Muscle of leg (tissue), 11 donors: ENCODE measurements around the gene NANP. TPM values are rescaled to one million over a fixed set of nuclear protein-coding genes. Genes with fewer than 3 reads are reported as not detected.
"Not testable (repeated sequence)": the region's sequence is repeated elsewhere in the genome, so short reads cannot be mapped to it uniquely, and the experiment has no call there.

Experiments used
- DNase-seq: peaks from one replicate; pipeline ENCODE4 v3.0.0; 2013
- H3K27ac ChIP-seq: one replicate; pipeline ENCODE4 v1.5.1; 2013; ENCODE audit warnings: mild to moderate bottlenecking, low read length, control low read depth
- H3K27me3 ChIP-seq: one replicate; pipeline ENCODE4 v1.6.1; 2013; ENCODE audit warnings: low read length; ENCODE audit not compliant: control insufficient read depth, insufficient read depth
- H3K36me3 ChIP-seq: one replicate; pipeline ENCODE4 v1.6.1; 2013; ENCODE audit warnings: low read length; ENCODE audit not compliant: control insufficient read depth, insufficient read depth
- H3K4me1 ChIP-seq: one replicate; pipeline ENCODE4 v1.6.1; 2013; ENCODE audit warnings: low read length; ENCODE audit not compliant: control insufficient read depth, insufficient read depth
- H3K4me3 ChIP-seq: one replicate; pipeline ENCODE4 v1.5.1; 2013; ENCODE audit warnings: low read length, control low read depth
- H3K9me3 ChIP-seq: replicated peaks from 2 replicates; pipeline ENCODE4 v1.6.1; 2013; ENCODE audit warnings: low read depth, low read length; ENCODE audit not compliant: control insufficient read depth
- WGBS: methylation state at CpG from one replicate; pipeline ENCODE4 v1.1.5; 2013; ENCODE audit warnings: missing lambda C conversion rate; ENCODE audit not compliant: insufficient coverage; 5-methylcytosine and 5-hydroxymethylcytosine counted together
- polyA plus RNA-seq, 8 donors: library from polyadenylated mRNA; unstranded; fragments of 120-200 nt; gene quantifications; one replicate each; pipeline versions ENCODE4 v1.2.1 to v1.2.3, GENCODE V29; 2013; ENCODE audit warnings: inconsistent platforms in 1 of 8, low replicate concordance in 1 of 8; ENCODE audit not compliant: insufficient read length in 8 of 8, insufficient read depth in 1 of 8
- total RNA-seq: library from RNA; stranded (reverse); fragments of 120-200 nt; gene quantifications from one replicate; pipeline ENCODE4 v1.2.4, GENCODE V29; 2013

The NANP gene
- total and polyA plus RNA-seq, 9 donors, result 2.7 to 4.4 (median 3.7) TPM

GRCh38 chr20:25588491-25588890 lies 35.3 kb downstream of the NANP start:
- WGBS, result 95% methylated on average over 5 of the region's 7 CpGs
- DNase-seq, result no peak
- Histone ChIP-seq H3K27ac (no peak overlapping the region), H3K27me3 (no peaks in the 10 kb centered on the region), H3K36me3 (no peaks in the 10 kb centered on the region), H3K4me3 (no peak overlapping the region), H3K9me3 (no peaks in the 10 kb centered on the region), H3K4me1 (peaks cover 12% of the 10 kb centered on the region)

DNA sequence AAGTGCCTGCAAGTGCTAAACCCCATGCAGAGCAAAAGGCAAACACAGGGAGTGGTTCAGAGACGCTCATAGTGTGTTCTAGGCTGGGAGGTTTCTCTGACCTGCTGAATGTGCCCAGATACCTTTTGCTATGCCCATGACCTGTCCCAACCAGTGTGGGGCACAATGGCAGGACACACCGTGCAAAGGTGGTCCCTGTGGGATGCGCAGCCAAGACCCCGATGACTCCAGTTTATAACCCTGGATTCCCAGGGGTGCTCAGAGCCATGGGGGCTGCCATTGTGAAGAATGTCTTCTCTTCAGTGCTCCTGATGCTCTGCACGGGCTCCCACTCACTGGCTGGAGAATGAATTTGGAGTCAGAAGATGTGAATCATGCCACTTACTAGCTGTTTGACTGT lies 36.3 kb downstream of the NANP start:
- no peak for DNase-seq
- Histone ChIP-seq H3K9me3 (no peaks in the 10 kb centered on the region), H3K4me1 (peaks cover 9% of the 10 kb centered on the region), H3K36me3 (no peaks in the 10 kb centered on the region), H3K27ac (no peak overlapping the region), H3K27me3 (no peaks in the 10 kb centered on the region), H3K4me3 (no peak overlapping the region)
- 89% methylated on average over 4 of the region's 5 CpGs for WGBS

GRCh38 chr20:25586877-25587276 lies 36.9 kb downstream of the NANP start:
- no peak for DNase-seq
- no peaks in the 10 kb centered on the region for H3K27me3 ChIP-seq
- 79% methylated on average over 7 of the region's 11 CpGs for WGBS

GRCh38 chr20:25584905-25585704 lies 38.7 kb downstream of the NANP start, which contains the start of gene NINL:
Gene NINL (minus strand): TSS chr20:25585531. CDS start chr20:25526587, 58,944 bp downstream.
- H3K4me1 ChIP-seq, result peaks cover 8% of the 10 kb centered on the region
- H3K4me3 ChIP-seq, result peak within 1 kb of the TSS; percentile 59
- peaks cover 4% of the 10 kb centered on the region for H3K36me3 ChIP-seq
- H3K9me3 ChIP-seq, result no peaks in the 10 kb centered on the region
- H3K27me3 ChIP-seq, result no peaks in the 10 kb centered on the region
- under 1% methylated on average over 98 of the region's 108 CpGs for WGBS
- H3K27ac ChIP-seq, result peak within 1 kb of the TSS; percentile 75
- peak; percentile 84 for DNase-seq

More at GRCh38 chr20:25586877-25587276, 36.9 kb downstream of the NANP start:
- H3K9me3 ChIP-seq, result no peaks in the 10 kb centered on the region
- H3K36me3 ChIP-seq, result no peaks in the 10 kb centered on the region
- H3K4me3 ChIP-seq, result no peak overlapping the region
- no peak overlapping the region for H3K27ac ChIP-seq
- H3K4me1 ChIP-seq, result peaks cover 8% of the 10 kb centered on the region

DNA sequence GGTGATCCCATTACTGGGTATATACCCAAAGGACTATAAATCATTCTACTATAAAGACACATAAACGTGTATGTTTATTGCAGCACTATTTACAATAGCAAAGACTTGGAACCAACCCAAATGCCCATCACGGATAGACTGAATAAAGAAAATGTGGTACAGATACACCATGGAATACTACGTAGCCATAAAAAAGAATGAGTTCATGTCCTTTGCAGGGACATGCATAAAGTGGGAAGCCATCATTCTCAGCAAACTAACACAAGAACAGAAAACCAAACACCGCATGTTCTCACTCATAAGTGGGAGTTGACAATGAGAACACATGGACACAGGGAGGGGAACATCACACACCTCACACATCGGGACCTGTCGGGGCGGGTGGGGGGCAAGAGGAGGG lies 40.2 kb downstream of the NANP start:
- H3K27me3 ChIP-seq, H3K27ac ChIP-seq, DNase-seq, H3K4me3 ChIP-seq, H3K9me3 ChIP-seq: not testable (repeated sequence)
- Histone ChIP-seq H3K36me3 (peaks cover 12% of the 10 kb centered on the region), H3K4me1 (peaks cover 13% of the 10 kb centered on the region)
- no CpG with 5 or more reads among the region's 7 CpGs for WGBS

DNA sequence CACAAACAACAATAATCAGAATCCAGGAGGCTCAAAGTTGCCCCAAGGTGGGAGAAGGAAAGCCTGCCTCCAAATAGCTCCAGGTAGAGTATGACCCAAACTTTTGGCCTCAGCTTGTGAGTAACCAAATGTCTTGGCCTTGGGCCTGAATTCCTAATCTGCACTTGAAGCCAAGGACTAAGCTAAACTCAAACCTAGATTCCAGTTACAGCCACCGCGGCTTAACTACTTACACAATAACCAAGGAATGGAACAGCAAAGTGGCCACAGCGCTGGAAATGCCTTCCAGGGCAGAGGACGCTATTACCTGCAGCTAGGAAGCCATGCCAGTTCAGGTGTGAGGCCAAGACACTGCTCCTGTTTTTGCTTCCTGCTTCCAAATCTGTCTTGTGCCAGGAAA lies 43.1 kb downstream of the NANP start:
- H3K9me3 ChIP-seq, result no peaks in the 10 kb centered on the region
- DNase-seq, result no peak
- no peak overlapping the region for H3K27ac ChIP-seq
- WGBS, result 74% methylated on average over 2 of the region's 4 CpGs
- peaks cover 13% of the 10 kb centered on the region for H3K4me1 ChIP-seq
- H3K27me3 ChIP-seq, result no peaks in the 10 kb centered on the region
- H3K4me3 ChIP-seq, result no peak overlapping the region
- H3K36me3 ChIP-seq, result peaks cover 12% of the 10 kb centered on the region

- H3K4me1 ChIP-seq, result peaks cover 7% of the 10 kb centered on the region
- no peaks in the 10 kb centered on the region for H3K27me3 ChIP-seq
- peaks cover 12% of the 10 kb centered on the region for H3K36me3 ChIP-seq
- 61% methylated on average over 6 of the region's 11 CpGs for WGBS
- no peaks in the 10 kb centered on the region for H3K9me3 ChIP-seq
- DNase-seq, result no peak
- no peak overlapping the region for H3K27ac ChIP-seq
- H3K4me3 ChIP-seq, result no peak overlapping the region
Observed at GRCh38 chr20:25579081-25579770, 44.6 kb downstream of the NANP start.

DNA sequence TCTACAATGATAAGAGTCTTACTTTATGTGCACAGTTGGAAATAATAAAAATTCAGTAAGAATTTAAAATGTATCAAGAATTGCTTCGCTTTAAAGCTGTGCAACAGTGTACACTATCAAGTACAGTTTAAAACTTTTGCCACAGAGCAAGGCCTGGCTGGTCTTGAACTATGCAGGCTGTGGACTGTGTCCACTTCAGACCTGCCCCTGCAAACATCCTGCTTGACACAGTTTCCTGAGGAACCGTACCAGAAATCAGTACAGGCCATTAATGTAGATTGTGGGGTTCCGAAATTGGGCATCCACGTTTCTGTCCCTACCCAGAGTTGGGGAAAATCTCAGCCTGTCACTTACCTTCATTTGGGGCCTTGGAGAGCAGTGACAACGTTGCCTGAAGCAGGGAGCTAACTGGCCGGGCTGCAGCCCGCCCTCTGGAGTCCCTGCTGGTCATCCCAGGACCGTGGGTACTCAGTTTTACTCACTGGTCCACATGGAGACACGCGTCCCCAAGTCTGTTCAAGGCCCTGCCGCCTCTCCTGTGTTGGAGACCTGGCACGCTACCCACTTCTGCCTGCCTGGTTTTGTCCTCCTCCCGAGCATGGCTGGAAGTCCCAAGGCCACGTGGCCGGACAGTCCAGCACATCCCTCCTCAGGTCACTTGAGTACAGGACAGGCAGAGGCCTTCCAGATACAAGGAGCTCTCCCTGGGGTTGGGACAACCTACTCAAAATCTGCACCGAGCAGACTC lies 46.9 kb downstream of the NANP start:
- Histone ChIP-seq H3K4me3 (no peak overlapping the region), H3K27me3 (no peaks in the 10 kb centered on the region), H3K27ac (no peak overlapping the region), H3K36me3 (peaks cover 12% of the 10 kb centered on the region), H3K9me3 (no peaks in the 10 kb centered on the region), H3K4me1 (peaks cover 5% of the 10 kb centered on the region)
- DNase-seq, result no peak
- WGBS, result 84% methylated on average over 12 of the region's 16 CpGs

DNA sequence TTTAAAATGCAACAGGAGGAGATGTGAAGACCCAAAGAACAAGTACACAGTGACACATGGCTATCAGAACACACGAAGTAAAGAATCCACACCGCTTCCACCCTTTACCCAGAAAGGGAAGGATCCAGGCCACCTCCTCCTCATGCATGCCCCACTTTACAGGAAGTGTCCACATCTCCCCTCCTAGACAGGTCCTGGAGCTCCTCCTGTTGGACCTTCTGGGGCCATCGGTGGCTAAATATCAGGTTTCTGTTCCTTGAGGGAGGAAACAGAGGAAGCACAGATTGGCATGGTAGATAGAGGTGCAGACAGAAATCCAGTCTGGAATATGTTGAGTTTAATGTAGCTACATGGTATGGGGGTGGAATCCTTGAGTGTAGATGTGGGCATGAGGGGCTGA lies 49.4 kb downstream of the NANP start:
- H3K4me3 ChIP-seq, result no peak overlapping the region
- H3K4me1 ChIP-seq, result peaks cover 5% of the 10 kb centered on the region
- peaks cover 4% of the 10 kb centered on the region for H3K36me3 ChIP-seq
- H3K27me3 ChIP-seq, result no peaks in the 10 kb centered on the region
- H3K27ac ChIP-seq, result no peak overlapping the region
- no peak for DNase-seq
- H3K9me3 ChIP-seq, result no peaks in the 10 kb centered on the region
- WGBS, result no CpG with 5 or more reads among the region's 3 CpGs
